HG03521 (cell line): ENCODE measurements around the gene COX7A2.

Experiments used
- ATAC-seq: cut with Tn5 transposase; IDR thresholded peaks from one replicate; pipeline ENCODE4 v1.9.1; 2021; ENCODE audit warnings: mild to moderate bottlenecking, moderate library complexity; ENCODE audit not compliant: unreplicated experiment

The COX7A2 gene, protein sequence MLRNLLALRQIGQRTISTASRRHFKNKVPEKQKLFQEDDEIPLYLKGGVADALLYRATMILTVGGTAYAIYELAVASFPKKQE

DNA sequence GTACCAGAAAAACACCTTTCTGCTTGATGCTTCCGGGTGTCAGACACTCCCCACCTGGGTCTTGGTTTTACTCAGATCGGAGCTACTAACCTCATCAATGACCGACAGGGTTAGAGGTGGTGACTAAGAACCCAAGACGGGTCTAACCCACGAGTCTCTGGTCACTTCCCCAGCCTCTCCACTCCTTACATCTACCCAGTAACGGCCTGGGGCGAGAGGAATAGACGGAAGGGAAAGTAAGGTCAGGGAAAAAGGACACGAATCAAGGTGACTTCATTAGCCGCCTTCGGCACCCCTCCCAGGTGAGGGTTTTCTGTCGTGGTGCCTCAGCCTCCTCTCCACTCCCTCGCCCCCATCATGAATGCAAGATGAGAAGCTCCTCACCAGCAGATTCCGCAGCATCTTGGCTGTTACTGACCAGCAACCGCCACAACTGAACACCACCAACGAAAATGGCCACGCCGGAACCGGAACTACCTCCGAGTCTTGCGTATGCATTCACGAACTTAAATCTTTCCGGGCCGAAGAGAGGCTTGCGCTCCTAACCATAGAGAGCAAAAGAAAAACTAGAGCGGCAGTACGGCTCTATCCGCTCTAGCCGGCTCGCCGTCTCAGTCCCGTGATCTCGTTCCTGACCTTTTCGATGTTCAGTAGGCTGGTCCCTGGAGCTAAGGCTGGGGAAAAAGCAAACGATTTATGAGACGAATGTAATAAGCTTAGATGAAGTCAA is at the start of gene COX7A2:
COX7A2 (minus strand) TSS at position 469 of the 730 bp plus-strand sequence; CDS start at position 402, 67 bp downstream.
- peak; percentile 95 for ATAC-seq

DNA sequence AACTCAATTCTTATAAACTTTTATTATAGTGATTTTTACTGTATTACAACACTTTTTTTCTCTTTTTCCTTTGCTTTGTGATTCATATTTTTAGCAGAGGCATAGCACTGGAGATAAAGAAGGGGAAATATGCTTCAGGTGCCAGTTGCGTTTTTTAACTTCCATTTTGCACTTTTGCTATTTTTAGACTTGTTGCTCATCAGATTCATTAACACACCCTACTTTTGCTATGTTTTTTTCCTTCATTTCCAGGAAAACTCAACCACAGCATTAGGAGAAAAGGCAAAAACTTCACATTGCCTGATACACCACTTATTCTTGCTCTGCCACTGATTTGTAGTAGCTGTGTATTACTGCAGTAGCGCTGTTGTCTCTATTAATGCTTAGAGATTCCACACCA is 49.0 kb upstream of the COX7A2 start:
- no peak for ATAC-seq

- no peak for ATAC-seq
Measured at GRCh38 chr6:75291744-75292143, 48.1 kb upstream of the COX7A2 start.

DNA sequence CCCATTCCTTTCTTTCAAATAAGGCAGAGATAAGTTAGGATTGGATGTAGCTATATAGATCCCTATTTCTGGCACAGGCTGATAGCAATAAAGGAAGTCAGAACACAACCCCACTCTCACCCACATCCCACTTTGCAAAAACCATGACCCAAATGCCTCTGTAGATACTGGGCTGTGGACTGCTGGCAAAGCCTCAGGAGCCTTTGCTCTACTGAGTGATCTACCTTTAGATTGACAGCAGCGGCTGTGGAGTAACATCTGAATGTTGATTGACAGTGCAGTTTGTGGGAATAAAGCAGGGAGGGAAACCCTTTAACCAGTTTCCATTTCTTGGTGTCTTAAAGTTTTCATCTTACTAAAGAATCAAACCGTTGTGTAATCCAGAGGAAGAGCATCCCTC is 47.7 kb upstream of the COX7A2 start:
- no peak for ATAC-seq

DNA sequence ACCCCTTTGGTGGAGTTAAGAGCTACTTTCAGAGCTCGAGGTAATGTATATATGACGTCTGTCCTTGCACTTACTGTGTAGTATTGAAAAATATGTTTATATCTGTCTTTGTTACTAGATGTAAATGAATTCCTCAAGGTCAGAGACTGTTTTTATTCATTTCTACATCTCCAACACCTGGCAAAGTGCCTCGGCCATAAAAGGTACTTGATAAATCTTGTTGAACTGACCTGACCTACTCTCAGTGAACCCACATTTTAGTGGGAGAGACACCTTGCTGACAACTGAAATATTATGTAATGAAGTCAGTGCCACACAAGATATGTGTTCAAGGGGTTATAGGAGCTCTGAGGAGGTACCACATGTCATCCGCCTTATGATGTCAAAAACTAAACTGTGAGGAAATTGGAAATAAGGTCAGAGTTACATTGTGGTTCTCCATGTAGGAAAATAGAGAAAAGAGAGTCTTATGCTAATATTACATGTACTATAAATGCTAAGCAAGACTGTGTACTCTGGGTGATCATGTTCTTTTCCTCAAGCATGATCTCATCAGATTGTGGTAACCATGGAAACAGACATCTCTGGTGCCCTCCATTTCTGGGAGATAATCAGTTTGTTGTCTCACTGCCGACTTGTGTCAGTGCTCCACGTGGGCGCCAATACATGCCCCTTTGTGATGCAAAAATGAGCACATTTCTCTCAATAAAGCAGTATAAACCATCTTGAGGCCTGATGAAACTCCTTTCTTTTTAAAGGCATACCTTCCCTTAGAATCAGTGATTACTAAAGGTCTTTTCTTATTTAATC is 46.7 kb upstream of the COX7A2 start:
- ATAC-seq, result no peak

GRCh38 chr6:75288023-75288422 is 44.4 kb upstream of the COX7A2 start:
- ATAC-seq, result no peak

GRCh38 chr6:75287424-75287823 is 43.8 kb upstream of the COX7A2 start:
- ATAC-seq, result no peak

- no peak for ATAC-seq
Measured at GRCh38 chr6:75286955-75287354, 43.4 kb upstream of the COX7A2 start.

- ATAC-seq, result peak; percentile 2
Measured at GRCh38 chr6:75285283-75285639, 41.7 kb upstream of the COX7A2 start.

GRCh38 chr6:75284632-75285282 is 41.2 kb upstream of the COX7A2 start, which contains the start of gene TMEM30A:
TMEM30A (minus strand) TSS chr6:75284792; CDS start chr6:75284638, 154 bp downstream.
- peak; percentile 88 for ATAC-seq

- ATAC-seq, result peak; percentile 14
Measured at GRCh38 chr6:75283907-75284631, 40.5 kb upstream of the COX7A2 start.

DNA sequence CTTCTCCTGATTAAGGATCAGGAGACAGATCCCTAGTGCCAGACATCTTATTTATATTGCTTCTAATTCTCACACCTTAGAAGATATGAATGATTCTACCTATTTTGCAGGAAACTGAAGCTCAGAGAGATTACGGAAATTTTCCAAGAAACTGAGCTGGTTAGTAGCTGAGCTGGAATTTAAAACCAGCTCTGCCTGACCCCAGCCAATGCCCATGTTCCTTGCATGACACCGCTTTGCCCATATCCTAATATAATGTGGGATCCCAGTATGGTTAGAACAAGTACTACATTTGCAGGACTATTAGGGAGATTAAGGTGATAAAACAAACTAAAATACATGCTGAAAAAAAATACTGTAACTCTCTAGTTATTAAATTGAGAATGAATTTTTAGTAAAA is 39.1 kb upstream of the COX7A2 start:
- ATAC-seq, result no peak

GRCh38 chr6:75281653-75282052 is 38.1 kb upstream of the COX7A2 start:
- ATAC-seq, result no peak

GRCh38 chr6:75280131-75280855 is 36.7 kb upstream of the COX7A2 start:
- ATAC-seq, result no peak

DNA sequence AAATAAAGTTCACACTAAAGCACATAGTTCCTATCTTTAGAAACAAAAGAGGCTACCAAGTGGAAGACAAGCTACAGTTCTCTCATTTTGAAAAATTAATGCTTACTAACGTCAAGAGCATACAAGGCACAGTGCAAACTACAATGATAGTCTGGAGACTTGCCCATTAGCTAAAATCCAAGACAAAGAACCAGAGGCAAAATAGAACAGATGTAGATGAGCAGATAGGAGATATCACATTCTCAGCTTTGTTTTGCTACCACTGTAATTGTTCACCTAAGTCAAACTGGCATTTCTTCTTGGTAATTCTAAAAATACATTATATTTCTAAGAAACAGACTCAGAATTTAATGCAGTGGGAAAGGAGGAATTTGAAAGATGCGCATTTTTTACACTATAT is 35.8 kb upstream of the COX7A2 start:
- no peak for ATAC-seq

- ATAC-seq, result no peak
Measured at GRCh38 chr6:75278474-75279077, 35.0 kb upstream of the COX7A2 start.

- ATAC-seq, result no peak
Measured at GRCh38 chr6:75275067-75275466, 31.5 kb upstream of the COX7A2 start.

DNA sequence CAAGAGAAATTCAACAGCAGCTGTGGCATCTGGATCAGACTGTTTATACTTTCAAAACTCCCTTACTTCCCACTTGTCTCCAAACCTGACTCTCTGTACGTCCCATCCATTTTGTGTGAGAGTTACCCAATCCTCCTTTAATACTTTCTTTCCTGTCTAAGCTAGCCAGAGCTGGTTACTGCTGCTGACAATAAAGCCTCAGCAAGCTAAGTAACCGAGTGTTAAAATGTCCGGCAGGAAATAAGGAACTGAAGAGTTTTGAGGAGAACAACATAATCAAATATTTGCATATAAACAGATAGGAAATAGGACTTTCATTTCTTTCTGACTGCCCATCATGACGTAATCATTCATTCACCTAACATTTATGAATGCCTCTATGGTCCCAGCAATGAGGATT is 29.4 kb upstream of the COX7A2 start:
- ATAC-seq, result no peak

DNA sequence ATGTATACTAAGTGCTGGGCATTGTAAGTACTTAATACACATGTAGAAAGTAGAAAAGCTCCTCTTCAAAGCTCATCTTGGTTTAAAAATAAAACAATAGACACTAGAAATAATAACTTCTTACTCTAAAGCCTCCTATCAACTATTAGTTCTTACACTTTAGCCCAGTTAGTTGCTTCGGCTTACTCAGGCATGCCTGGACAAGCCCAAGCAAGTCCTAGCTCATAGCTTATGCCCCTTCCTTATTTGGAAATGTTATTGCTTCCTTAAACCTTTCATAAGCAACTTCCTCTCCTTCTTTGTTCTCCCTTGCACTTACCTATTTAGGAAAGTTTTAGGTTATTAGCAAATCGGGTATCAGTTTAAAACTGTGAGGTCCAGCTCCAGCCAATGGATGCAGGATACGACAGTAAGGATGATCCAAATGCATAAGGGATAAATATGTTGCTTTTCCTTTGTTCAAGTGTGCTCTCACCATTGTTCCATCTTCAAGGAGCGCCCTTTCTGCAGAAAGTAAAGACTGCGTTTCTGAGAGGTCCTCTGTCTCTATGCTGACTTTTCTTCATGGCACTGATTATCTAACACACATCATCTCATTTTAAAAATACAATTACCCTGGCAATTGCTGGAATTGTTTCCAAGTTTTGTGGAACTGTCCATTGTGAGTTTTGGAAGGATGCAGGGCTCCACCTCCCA is 28.7 kb upstream of the COX7A2 start:
- ATAC-seq, result no peak
